Tibial artery (tissue), 4 donors: ENCODE measurements around the gene ANKLE2.

ENCODE experiments used
- DNase-seq, 2 donors: peaks; one replicate each; pipeline ENCODE4 v3.0.0-alpha.2; 2019
- H3K27ac ChIP-seq, 2 donors: fragments of 200-600 bp; sonication (generic) in 1 of 2; 1 replicate in 1 of 2; 2 replicates in 1 of 2; pipeline ENCODE4 v1.5.1; 2018 to 2019; ENCODE audit warnings: mild to moderate bottlenecking in 1 of 2
- H3K27me3 ChIP-seq, 2 donors: fragments of 200-600 bp; sonication (generic) in 1 of 2; one replicate each; pipeline versions ENCODE4 v1.5.1 to v1.6.0; 2016 to 2019
- H3K36me3 ChIP-seq, 3 donors: fragments of 200-600 bp; sonication (generic) in 2 of 3; one replicate each; pipeline ENCODE4 v1.5.1; 2016 to 2019; ENCODE audit warnings: mild to moderate bottlenecking in 2 of 3
- H3K4me1 ChIP-seq, 4 donors: fragments of 200-600 bp; sonication (generic) in 2 of 4; 1 replicate in 3 of 4; 2 replicates in 1 of 4; pipeline ENCODE4 v1.5.1; 2016 to 2019
- H3K4me3 ChIP-seq, 2 donors: fragments of 200-600 bp; sonication (generic) in 1 of 2; 1 replicate in 1 of 2; 2 replicates in 1 of 2; pipeline ENCODE4 v1.5.1; 2018 to 2019; ENCODE audit warnings: mild to moderate bottlenecking in 2 of 2
- H3K9me3 ChIP-seq, 3 donors: fragments of 200-600 bp; sonication (generic) in 1 of 3; one replicate each; pipeline ENCODE4 v1.5.1; 2016 to 2019
- CTCF ChIP-seq, 2 experiments: fragments of 200-600 bp in 1 of 2; fragments of 450-650 bp in 1 of 2; IDR thresholded peaks; one replicate each; pipeline ENCODE4 v1.5.1; 2017 to 2019; ENCODE audit warnings: antibody characterized with exemption in 2 of 2, mild to moderate bottlenecking in 1 of 2, moderate library complexity in 1 of 2
- intact Hi-C: fragments of 100-400 bp; cut with DNase I; formaldehyde crosslinking; loops from one replicate; pipeline ENCODE4 v1.15.0; 2023; ENCODE audit warnings: low total_unique reads

Gene ANKLE2

GRCh38 chr12:132740652-132741051 is 21.0 kb downstream of the ANKLE2 start:
- H3K4me3 ChIP-seq, result no peak overlapping the region
- no peaks in the 10 kb centered on the region for H3K9me3 ChIP-seq
- H3K4me1 ChIP-seq, result no peaks in the 10 kb centered on the region
- TF ChIP-seq CTCF (IDR thresholded peaks at IDR 0.05), result no peak
- no peak for DNase-seq
- intact Hi-C loops, result no loop called here
- H3K36me3 ChIP-seq, result peaks cover 82 to 100% (median 97%) of the 10 kb centered on the region in 3 donors
- no peaks in the 10 kb centered on the region for H3K27me3 ChIP-seq
- H3K27ac ChIP-seq, result no peak overlapping the region

GRCh38 chr12:132740313-132740646 is 21.4 kb downstream of the ANKLE2 start:
- H3K36me3 ChIP-seq, result peaks cover 82 to 100% (median 97%) of the 10 kb centered on the region in 3 donors
- intact Hi-C loops, result no loop called here
- H3K27me3 ChIP-seq, result no peaks in the 10 kb centered on the region
- DNase-seq, result no peak
- no peak for TF ChIP-seq CTCF (IDR thresholded peaks at IDR 0.05)
- no peak overlapping the region for H3K27ac ChIP-seq
- H3K4me1 ChIP-seq, result no peaks in the 10 kb centered on the region
- no peak overlapping the region for H3K4me3 ChIP-seq
- no peaks in the 10 kb centered on the region for H3K9me3 ChIP-seq

GRCh38 chr12:132739600-132740312 is 21.9 kb downstream of the ANKLE2 start:
- Histone ChIP-seq H3K27ac (no peak overlapping the region), H3K4me3 (no peak overlapping the region), H3K27me3 (no peaks in the 10 kb centered on the region), H3K4me1 (no peaks in the 10 kb centered on the region), H3K36me3 (peaks cover 82 to 100% (median 97%) of the 10 kb centered on the region in 3 donors), H3K9me3 (no peaks in the 10 kb centered on the region)
- TF ChIP-seq CTCF (IDR thresholded peaks at IDR 0.05), result no peak
- intact Hi-C loops, result no loop called here
- DNase-seq, result no peak

GRCh38 chr12:132736913-132737312 is 24.7 kb downstream of the ANKLE2 start:
- H3K36me3 ChIP-seq, result peaks cover 85 to 100% (median 98%) of the 10 kb centered on the region in 3 donors

GRCh38 chr12:132736378-132736777 is 25.3 kb downstream of the ANKLE2 start:
- no peak overlapping the region for H3K27ac ChIP-seq
- intact Hi-C loops, result no loop called here

More at GRCh38 chr12:132736913-132737312, 24.7 kb downstream of the ANKLE2 start:
- no peaks in the 10 kb centered on the region for H3K9me3 ChIP-seq
- no peaks in the 10 kb centered on the region for H3K27me3 ChIP-seq
- H3K4me1 ChIP-seq, result no peaks in the 10 kb centered on the region
- intact Hi-C loops, result no loop called here
- no peak overlapping the region for H3K27ac ChIP-seq
- DNase-seq, result no peak
- TF ChIP-seq CTCF (IDR thresholded peaks at IDR 0.05), result no peak
- H3K4me3 ChIP-seq, result no peak overlapping the region

More at GRCh38 chr12:132736378-132736777, 25.3 kb downstream of the ANKLE2 start:
- no peaks in the 10 kb centered on the region for H3K9me3 ChIP-seq
- no peaks in the 10 kb centered on the region for H3K27me3 ChIP-seq
- no peak overlapping the region for H3K4me3 ChIP-seq
- no peak for TF ChIP-seq CTCF (IDR thresholded peaks at IDR 0.05)
- H3K4me1 ChIP-seq, result no peaks in the 10 kb centered on the region
- DNase-seq, result no peak
- H3K36me3 ChIP-seq, result peaks cover 85 to 100% (median 98%) of the 10 kb centered on the region in 3 donors
